GM21825 (cell line): ENCODE measurements around the gene CRHR2.

Source experiments
- ATAC-seq: cut with Tn5 transposase; IDR thresholded peaks from one replicate; pipeline ENCODE4 v1.9.1; 2021; ENCODE audit warnings: mild to moderate bottlenecking, moderate library complexity; ENCODE audit not compliant: unreplicated experiment

CRHR2 gene

GRCh38 chr7:30633223-30633622 is 49.0 kb downstream of the CRHR2 start:
- ATAC-seq: no peak

GRCh38 chr7:30630986-30631385 is 51.3 kb downstream of the CRHR2 start:
- no peak for ATAC-seq

- ATAC-seq: no peak
These were observed 55.2 kb downstream of the CRHR2 start for GRCh38 chr7:30627026-30627425.

- ATAC-seq: no peak
These were observed 57.0 kb downstream of the CRHR2 start for GRCh38 chr7:30625283-30625682.

GRCh38 chr7:30618961-30619360 is 63.3 kb downstream of the CRHR2 start:
- ATAC-seq: no peak

GRCh38 chr7:30618080-30618676 is 64.1 kb downstream of the CRHR2 start:
- no peak for ATAC-seq

GRCh38 chr7:30617359-30617758 is 64.9 kb downstream of the CRHR2 start:
- no peak for ATAC-seq

- ATAC-seq: no peak
These were observed 65.9 kb downstream of the CRHR2 start for GRCh38 chr7:30616318-30616717.

- ATAC-seq: no peak
These were observed 68.6 kb downstream of the CRHR2 start for GRCh38 chr7:30613366-30614325.

- ATAC-seq: no peak
These were observed 69.5 kb downstream of the CRHR2 start for GRCh38 chr7:30612658-30613265.

- no peak for ATAC-seq
These were observed 76.4 kb downstream of the CRHR2 start for GRCh38 chr7:30605832-30606231.

- ATAC-seq: no peak
These were observed 77.4 kb downstream of the CRHR2 start for GRCh38 chr7:30604901-30605300.
